ENCODE data around the gene GYPA.
A peak's percentile ranks its signal among the peaks of the same experiment; 100 is the strongest.
"Not testable (repeated sequence)": the region's sequence is repeated elsewhere in the genome, so short reads cannot be mapped to it uniquely, and the experiment has no call there.

Gene GYPA

DNA sequence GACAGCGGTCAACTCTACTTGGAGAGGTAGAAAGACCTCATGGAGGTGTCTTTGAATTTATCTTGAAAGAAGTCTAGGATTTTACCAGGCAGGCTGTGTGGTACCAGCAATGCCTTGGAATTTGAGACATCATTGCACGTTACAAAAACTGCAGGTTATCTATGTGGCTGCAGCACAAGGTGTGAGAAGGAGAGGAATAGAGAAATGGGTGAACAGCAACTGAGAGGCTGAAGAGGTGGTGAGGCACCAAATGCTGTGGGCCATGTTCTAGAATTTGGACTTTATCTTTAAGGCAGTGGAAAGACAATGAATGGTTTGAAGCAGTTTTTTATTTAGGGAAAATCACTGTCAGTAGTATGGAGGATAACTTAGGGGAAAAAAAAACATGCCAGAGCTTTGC, 15.4 kb downstream of the GYPA start:
- H3K36me3 Mint-ChIP-seq (ENCODE audit: low read depth), result not testable (repeated sequence)

DNA sequence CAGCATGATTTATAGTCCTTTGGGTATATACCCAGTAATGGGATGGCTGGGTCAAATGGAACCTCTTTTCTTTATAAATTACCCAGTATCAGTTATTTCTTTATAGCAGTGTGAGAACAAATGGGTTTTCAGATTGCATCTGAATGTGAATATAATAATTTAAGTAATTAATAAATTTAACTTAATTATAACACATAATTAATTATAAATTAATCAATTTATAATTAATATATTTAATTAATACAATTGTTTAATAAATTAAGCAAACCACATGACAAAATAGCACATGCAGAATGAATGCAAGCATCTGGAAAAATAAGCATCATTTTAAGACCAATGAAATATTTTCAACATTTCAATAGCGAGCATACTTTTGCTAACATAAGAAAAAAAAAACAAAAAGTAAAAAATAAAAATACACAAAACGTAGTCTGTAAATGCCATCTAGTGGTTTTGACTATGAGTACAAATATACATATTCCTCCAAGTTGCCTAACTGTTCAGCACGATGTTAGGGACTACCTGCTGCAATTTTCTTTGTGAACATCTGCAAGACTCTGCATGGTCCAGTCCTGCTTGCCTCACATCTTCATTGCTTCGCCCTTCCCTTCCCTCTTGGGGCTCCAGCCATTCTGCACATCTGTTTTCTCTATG, 16.4 kb downstream of the GYPA start:
- not testable (repeated sequence) for H3K27me3 Mint-ChIP-seq (ENCODE audit: low read depth, poor library complexity); H3K4me3 Mint-ChIP-seq; H3K9me3 Mint-ChIP-seq; H3K36me3 Mint-ChIP-seq (ENCODE audit: low read depth); H3K4me1 Mint-ChIP-seq; DNase-seq
- peak overlapping the region; percentile 5 for H3K27ac Mint-ChIP-seq

More for the DNA sequence above, 15.4 kb downstream of the GYPA start:
- not testable (repeated sequence) for H3K9me3 Mint-ChIP-seq; H3K27ac Mint-ChIP-seq; H3K27me3 Mint-ChIP-seq (ENCODE audit: low read depth, poor library complexity); DNase-seq; H3K4me3 Mint-ChIP-seq; H3K4me1 Mint-ChIP-seq

DNA sequence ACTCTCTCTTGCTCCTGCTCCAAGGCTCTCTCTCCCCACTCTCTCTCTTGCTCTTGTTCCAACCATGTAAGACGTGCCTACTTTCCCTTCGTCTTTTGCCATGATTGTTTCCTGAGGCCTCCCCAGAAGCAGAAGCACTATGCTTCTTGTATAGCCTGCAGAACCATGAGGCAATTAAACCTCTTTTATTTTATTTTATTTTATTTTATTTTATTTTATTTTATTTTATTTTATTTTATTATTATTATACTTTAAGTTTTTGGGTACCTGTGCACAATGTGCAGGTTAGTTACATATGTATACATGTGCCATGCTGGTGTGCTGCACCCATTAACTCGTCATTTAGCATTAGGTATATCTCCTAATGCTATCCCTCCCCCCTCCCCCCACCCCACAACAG, 17.2 kb downstream of the GYPA start:
- not testable (repeated sequence) for H3K4me1 Mint-ChIP-seq, H3K9me3 Mint-ChIP-seq, DNase-seq

GRCh38 chr4:144119752-144120151, 20.8 kb downstream of the GYPA start:
- not testable (repeated sequence) for H3K27ac Mint-ChIP-seq; H3K4me1 Mint-ChIP-seq; H3K9me3 Mint-ChIP-seq; H3K4me3 Mint-ChIP-seq; H3K27me3 Mint-ChIP-seq (ENCODE audit: low read depth, poor library complexity); H3K36me3 Mint-ChIP-seq (ENCODE audit: low read depth); DNase-seq

More for the DNA sequence above, 17.2 kb downstream of the GYPA start:
- not testable (repeated sequence) for H3K36me3 Mint-ChIP-seq (ENCODE audit: low read depth); H3K27ac Mint-ChIP-seq; H3K4me3 Mint-ChIP-seq; H3K27me3 Mint-ChIP-seq (ENCODE audit: low read depth, poor library complexity)

DNA sequence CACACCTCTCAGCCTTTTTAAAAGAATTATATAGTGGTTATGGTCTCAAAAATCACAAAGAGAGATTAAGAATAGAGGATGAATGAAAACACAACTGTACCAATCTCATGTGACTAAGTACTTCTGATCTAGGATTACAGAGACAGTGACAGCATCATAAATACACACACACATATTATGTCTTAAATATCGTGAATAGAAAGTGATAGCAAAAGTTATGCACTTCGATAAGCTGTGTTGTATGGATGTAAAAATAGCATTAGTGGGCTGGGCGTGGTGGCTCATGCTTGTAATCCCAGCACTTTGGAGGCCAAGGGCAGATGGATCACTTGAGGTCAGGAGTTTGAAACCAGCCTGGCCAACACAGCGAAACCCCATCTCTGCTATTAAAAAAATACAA, 25.0 kb downstream of the GYPA start:
- Mint-ChIP-seq H3K27ac (no peak overlapping the region), H3K4me3 (no peak overlapping the region), H3K36me3 (ENCODE audit: low read depth) (no peaks in the 10 kb centered on the region), H3K27me3 (ENCODE audit: low read depth, poor library complexity) (no peaks in the 10 kb centered on the region), H3K9me3 (no peaks in the 10 kb centered on the region), H3K4me1 (no peaks in the 10 kb centered on the region)
- no peak for DNase-seq
- TF ChIP-seq, protein P1, sequence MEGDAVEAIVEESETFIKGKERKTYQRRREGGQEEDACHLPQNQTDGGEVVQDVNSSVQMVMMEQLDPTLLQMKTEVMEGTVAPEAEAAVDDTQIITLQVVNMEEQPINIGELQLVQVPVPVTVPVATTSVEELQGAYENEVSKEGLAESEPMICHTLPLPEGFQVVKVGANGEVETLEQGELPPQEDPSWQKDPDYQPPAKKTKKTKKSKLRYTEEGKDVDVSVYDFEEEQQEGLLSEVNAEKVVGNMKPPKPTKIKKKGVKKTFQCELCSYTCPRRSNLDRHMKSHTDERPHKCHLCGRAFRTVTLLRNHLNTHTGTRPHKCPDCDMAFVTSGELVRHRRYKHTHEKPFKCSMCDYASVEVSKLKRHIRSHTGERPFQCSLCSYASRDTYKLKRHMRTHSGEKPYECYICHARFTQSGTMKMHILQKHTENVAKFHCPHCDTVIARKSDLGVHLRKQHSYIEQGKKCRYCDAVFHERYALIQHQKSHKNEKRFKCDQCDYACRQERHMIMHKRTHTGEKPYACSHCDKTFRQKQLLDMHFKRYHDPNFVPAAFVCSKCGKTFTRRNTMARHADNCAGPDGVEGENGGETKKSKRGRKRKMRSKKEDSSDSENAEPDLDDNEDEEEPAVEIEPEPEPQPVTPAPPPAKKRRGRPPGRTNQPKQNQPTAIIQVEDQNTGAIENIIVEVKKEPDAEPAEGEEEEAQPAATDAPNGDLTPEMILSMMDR (IDR thresholded peaks at IDR 0.05), result no peak

- no peaks in the 10 kb centered on the region for H3K36me3 Mint-ChIP-seq (ENCODE audit: low read depth)
- no peaks in the 10 kb centered on the region for H3K9me3 Mint-ChIP-seq
- no peaks in the 10 kb centered on the region for H3K4me1 Mint-ChIP-seq
- TF ChIP-seq, protein P1 (IDR thresholded peaks at IDR 0.05), result no peak
- no peaks in the 10 kb centered on the region for H3K27me3 Mint-ChIP-seq (ENCODE audit: low read depth, poor library complexity)
- no peak overlapping the region for H3K27ac Mint-ChIP-seq
- no peak overlapping the region for H3K4me3 Mint-ChIP-seq
- no peak for DNase-seq
Measured at GRCh38 chr4:144113546-144113945, 27.0 kb downstream of the GYPA start.

GRCh38 chr4:144104509-144105130, 35.9 kb downstream of the GYPA start:
- Mint-ChIP-seq H3K27ac (no peak overlapping the region), H3K27me3 (ENCODE audit: low read depth, poor library complexity) (no peaks in the 10 kb centered on the region), H3K4me1 (no peaks in the 10 kb centered on the region), H3K4me3 (no peak overlapping the region), H3K9me3 (no peaks in the 10 kb centered on the region), H3K36me3 (ENCODE audit: low read depth) (no peaks in the 10 kb centered on the region)
- TF ChIP-seq, protein P1 (IDR thresholded peaks at IDR 0.05), result no peak
- no peak for DNase-seq

DNA sequence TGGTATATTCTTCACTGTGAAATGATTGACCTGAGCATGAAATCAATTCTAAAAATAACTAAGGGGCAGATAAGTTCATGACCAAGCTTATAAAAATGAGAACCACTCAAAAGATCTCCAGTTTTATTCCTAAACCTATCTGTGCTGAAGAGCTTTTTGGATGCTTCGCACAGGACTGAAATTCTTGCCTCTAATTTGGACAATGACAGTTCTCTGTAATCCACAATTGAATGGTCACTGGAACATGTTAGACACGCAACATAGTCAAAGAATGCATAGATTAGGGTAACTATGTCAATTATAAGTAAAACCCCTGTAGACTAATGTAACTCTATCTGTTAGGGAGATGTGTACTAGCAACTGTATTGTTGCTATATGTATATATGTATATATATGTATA, 42.7 kb downstream of the GYPA start:
- not testable (repeated sequence) for H3K4me3 Mint-ChIP-seq, H3K4me1 Mint-ChIP-seq

GRCh38 chr4:144093995-144094394, 46.5 kb downstream of the GYPA start:
- H3K4me1 Mint-ChIP-seq, H3K27ac Mint-ChIP-seq, H3K4me3 Mint-ChIP-seq: not testable (repeated sequence)

More for the DNA sequence above, 42.7 kb downstream of the GYPA start:
- not testable (repeated sequence) for H3K9me3 Mint-ChIP-seq; H3K36me3 Mint-ChIP-seq (ENCODE audit: low read depth); H3K27me3 Mint-ChIP-seq (ENCODE audit: low read depth, poor library complexity); H3K27ac Mint-ChIP-seq; DNase-seq

DNA sequence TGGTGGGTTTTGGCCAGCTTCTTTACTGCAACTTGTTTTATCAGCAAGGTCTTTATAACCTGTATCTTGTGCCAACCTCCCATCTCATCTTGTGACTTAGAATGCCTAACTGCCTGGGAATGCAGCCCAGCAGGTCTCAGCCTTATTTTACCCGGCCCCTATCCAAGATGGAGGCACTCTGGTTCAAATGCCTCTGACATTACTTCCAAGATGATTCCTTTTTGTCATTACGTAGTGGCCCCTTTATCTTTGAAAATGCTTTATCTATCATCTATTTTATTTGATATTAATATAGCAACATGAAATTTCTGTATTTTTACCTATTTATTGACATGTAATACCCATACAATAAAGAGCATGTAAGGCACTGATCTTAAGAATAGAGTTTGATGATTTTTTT, 49.3 kb downstream of the GYPA start:
- not testable (repeated sequence) for H3K4me3 Mint-ChIP-seq; H3K36me3 Mint-ChIP-seq (ENCODE audit: low read depth); DNase-seq; H3K4me1 Mint-ChIP-seq; H3K27ac Mint-ChIP-seq; H3K27me3 Mint-ChIP-seq (ENCODE audit: low read depth, poor library complexity); H3K9me3 Mint-ChIP-seq

More at GRCh38 chr4:144093995-144094394, 46.5 kb downstream of the GYPA start:
- not testable (repeated sequence) for H3K9me3 Mint-ChIP-seq; H3K27me3 Mint-ChIP-seq (ENCODE audit: low read depth, poor library complexity); H3K36me3 Mint-ChIP-seq (ENCODE audit: low read depth); DNase-seq
